NB4 (cell line): ENCODE results near the gene BRAT1.

Source experiments
- MAX ChIP-seq: IDR thresholded peaks from 2 replicates; pipeline ENCODE4 v1.6.1; 2011; ENCODE audit warnings: low read depth, low read length
- POLR2A ChIP-seq: IDR thresholded peaks from 2 replicates; pipeline ENCODE4 v1.6.1; 2011; ENCODE audit warnings: mild to moderate bottlenecking; ENCODE audit not compliant: insufficient read length; ENCODE audit errors: extremely low read depth
- TF ChIP-seq, protein P1 (sequence below): IDR thresholded peaks from one replicate; pipeline ENCODE4 v1.5.1; 2012; ENCODE audit warnings: low read depth, low read length

DNA sequence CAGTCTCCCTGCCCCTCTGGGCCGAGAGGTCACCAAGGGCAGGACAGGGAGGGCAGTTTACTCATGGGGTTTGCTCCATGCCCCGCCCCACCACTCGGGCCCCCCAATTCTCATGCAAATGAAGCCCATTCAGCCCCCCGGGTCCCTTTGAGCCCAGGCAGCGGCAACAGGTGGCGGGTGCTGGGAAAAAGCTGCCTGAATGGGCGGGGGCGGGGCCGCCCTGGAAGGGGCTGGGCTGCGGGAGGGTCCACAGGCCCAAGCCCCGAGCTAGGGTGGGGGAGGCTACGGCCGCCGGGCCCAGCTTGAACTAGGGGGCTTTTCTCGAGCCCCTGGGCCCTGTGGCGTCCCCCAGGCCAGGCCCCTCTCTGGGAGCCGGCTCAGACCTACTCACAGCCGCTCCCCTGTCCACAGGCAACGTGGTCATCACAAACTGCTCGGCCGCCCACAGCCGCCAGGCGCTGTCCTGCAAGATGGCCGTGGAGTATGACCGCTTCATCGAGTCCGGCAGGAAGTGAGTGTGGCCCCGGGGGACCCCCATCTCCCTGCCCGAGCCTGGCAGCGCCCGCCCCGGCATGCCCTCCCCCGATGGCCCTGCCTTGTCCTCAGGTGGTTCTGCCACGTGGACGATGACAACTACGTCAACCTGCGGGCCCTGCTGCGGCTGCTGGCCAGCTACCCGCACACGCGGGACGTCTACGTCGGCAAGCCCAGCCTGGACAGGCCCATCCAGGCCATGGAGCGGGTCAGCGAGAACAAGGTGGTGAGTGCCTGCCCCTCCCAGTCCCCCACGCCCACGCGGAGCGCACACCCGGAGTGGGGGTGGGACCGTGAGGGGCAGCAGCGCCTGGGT is 30.3 kb downstream of the BRAT1 start:
- no peak for TF ChIP-seq POLR2A
- TF ChIP-seq, protein P1, sequence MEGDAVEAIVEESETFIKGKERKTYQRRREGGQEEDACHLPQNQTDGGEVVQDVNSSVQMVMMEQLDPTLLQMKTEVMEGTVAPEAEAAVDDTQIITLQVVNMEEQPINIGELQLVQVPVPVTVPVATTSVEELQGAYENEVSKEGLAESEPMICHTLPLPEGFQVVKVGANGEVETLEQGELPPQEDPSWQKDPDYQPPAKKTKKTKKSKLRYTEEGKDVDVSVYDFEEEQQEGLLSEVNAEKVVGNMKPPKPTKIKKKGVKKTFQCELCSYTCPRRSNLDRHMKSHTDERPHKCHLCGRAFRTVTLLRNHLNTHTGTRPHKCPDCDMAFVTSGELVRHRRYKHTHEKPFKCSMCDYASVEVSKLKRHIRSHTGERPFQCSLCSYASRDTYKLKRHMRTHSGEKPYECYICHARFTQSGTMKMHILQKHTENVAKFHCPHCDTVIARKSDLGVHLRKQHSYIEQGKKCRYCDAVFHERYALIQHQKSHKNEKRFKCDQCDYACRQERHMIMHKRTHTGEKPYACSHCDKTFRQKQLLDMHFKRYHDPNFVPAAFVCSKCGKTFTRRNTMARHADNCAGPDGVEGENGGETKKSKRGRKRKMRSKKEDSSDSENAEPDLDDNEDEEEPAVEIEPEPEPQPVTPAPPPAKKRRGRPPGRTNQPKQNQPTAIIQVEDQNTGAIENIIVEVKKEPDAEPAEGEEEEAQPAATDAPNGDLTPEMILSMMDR, result no peak
- TF ChIP-seq MAX, result no peak
